Hepatocyte (in vitro differentiated cells): Measurements from ENCODE around the gene AP3S2.

ENCODE experiments used
- EZH2 ChIP-seq: fragments of 200-600 bp; sonication (generic); IDR thresholded peaks from 2 replicates; pipeline ENCODE4 v1.6.1; 2016; ENCODE audit warnings: antibody characterized with exemption, mild to moderate bottlenecking, borderline replicate concordance
- TF ChIP-seq, protein P1 (sequence below): fragments of 200-600 bp; sonication (generic); IDR thresholded peaks from 2 replicates; pipeline ENCODE4 v1.5.1; 2016; ENCODE audit warnings: antibody characterized with exemption, mild to moderate bottlenecking; ENCODE audit not compliant: poor library complexity

DNA sequence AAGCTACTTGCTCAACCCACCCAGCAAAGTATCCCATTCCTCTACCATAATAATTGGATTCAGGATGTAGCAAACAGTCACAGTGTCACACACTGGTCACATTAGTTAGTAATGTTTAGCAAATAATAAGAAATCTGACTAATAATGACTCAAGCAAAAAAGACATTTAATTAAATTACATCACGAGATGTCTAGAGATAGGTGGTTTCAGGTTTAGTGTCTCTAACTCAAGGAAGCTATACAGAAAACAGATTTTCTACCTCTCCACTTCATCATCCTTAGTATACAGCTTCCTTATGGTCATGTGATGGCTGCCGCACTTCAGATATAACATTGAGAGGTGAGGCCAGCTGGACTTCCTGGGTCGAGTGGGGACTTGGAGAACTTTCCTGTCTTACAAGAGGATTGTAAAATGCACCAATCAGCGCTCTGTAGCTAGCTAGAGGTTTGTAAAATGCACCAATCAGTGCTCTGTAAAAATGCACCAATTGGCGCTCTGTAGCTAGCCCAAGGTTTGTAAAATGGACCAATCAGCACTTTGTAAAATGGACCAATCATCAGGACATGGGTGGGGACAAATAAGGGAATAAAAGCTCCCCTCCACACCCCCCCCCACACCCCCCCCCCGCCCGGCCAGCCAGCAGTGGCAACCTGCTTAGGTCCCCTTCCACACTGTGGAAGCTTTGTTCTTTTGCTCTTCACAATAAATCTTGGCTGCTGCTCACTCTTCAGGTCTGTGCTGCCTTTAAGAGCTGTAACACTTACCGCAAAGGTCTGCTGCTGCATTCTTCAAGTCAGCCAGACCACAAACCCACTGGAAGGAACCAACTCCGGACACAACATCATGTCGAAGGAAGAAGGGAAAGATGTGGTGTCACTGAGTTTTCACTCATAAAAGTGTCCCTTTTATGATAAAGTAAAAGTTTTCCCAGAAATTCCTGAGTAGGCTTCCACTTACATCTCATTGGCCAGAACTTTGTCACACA is 43.9 kb upstream of the AP3S2 start:
- TF ChIP-seq EZH2: no peak
- TF ChIP-seq, protein P1, sequence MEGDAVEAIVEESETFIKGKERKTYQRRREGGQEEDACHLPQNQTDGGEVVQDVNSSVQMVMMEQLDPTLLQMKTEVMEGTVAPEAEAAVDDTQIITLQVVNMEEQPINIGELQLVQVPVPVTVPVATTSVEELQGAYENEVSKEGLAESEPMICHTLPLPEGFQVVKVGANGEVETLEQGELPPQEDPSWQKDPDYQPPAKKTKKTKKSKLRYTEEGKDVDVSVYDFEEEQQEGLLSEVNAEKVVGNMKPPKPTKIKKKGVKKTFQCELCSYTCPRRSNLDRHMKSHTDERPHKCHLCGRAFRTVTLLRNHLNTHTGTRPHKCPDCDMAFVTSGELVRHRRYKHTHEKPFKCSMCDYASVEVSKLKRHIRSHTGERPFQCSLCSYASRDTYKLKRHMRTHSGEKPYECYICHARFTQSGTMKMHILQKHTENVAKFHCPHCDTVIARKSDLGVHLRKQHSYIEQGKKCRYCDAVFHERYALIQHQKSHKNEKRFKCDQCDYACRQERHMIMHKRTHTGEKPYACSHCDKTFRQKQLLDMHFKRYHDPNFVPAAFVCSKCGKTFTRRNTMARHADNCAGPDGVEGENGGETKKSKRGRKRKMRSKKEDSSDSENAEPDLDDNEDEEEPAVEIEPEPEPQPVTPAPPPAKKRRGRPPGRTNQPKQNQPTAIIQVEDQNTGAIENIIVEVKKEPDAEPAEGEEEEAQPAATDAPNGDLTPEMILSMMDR: no peak
